NCI-H2107 treated with DMSO at 0.1 percent for 48 hours (cell line): ENCODE results near the gene STK24.

Experiments
- DNase-seq: peaks from one replicate; lab custom pipeline; 2025; ENCODE audit not compliant: unreplicated experiment; lab: John Stamatoyannopoulos, UW

STK24 gene

DNA sequence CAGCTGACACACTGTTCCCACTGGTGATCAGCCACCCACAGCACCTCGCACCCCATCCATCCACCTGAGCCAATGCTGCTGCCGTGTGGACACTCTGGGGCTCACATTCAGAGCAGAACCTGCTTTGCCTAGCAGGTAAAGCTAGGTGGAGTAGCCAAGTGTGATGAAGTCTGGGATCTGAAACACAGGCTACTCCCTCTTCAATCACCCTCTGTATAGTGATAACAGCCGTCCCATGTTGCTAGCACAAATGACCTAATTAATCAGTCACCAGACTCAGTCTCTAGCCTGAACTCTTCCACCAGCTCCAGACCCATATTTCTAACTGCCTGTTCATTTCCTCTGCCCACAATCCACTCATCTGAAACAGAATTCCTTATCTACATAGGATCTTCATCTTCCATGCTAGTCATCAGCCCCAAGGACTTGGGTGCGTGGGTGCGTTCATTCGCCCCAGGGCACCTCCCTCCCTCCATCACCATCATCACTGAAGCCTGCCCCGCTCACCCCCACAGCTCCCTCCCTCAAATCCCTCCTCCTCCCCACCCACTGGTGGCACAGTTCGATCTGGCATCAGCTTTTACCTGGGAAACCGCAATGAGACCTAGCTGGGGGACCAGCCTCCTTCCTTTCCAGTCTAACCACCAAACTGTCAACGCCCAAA is 19.8 kb downstream of the STK24 start:
- DNase-seq = no peak

DNA sequence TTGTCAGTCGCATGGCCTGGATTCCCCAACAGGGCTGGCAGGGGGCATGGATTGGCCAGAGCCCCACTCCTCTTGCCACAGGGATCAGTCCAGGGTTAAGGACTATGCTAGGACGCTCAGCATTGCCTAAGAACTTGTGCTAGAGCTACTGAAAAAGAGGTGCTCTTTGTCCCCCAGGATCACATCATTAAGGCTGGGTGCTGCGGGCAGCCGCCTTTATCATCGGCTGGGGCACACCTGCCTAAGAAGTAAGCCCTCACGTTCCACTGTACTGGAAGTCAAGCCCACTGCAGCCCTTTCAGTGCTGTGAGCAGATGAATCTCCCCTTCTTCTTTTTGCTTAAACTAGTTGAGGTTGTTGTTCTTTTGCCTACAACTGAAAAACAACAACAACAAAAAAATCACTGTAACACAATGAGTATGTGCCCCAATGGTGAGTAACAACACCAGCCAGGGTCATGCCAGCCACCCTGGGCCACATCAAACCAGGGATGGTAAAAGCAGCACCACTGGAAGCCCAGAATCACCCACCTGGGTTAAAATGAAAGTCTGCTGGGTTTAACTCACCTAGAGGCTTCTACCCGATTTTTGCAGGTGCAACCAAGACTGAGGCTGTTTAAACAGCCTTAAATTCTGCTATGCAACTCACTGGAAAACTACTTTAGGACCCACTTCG is 20.6 kb downstream of the STK24 start:
- no peak for DNase-seq

DNA sequence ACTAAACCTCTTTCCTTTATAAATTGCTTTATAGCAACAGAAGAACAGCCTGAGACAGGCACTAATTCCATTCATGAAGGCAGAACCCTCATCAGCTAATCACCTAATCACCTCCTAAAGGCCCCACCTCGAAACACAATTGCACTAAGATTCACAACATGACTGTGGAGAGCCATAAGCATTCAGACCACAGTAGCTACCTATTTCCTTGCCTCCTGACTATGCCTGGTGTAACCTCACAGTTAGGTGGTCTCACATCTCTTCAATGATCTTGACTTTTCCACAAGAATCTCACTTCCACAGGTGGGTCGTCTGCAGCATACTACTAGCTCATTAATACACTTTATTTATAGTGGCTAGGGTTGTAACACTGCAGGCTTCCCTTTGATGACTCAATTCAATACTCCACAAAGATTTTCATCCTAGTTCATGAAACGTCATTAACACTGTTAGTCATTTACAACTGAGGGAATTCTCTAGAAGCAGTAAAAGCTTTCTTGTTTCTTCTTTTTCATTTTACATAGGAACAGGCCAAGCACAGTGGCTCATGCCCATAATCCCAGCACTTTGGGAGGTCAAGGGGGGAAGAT is 27.1 kb downstream of the STK24 start:
- no peak for DNase-seq

DNA sequence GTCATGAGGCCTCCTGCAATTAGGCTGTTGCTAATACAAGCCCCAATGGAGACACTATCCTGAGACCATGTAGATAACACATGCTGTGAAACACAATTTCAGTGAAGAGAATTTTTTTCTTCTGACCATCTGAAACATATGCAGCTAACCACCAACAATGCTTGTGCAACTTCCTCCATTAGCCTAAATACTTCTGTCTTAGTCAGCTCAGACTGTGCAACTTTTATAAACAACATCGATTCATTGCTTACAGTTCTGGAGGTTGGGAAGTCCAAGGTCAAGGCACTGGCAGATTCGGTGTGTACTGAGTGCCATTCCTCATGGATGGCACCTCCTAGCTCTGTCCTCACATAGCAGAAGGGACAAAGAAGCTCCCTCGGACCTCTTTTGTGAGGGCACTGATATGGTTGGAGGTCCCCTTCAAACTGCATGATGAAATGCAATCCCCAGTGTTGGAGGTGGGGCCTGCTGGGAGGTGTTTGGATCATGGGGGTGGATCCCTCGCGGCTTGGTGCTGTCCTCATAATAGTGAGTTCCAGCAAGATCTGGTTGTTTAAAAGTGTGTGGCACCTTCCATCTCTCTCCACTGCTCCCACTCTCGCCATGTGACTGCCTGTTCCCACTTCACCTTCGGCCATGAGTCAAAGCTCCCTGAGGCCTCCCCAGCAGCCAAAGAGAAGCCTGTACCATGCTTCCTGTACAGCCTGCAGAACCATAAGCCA is 27.7 kb downstream of the STK24 start:
- DNase-seq = no peak

DNA sequence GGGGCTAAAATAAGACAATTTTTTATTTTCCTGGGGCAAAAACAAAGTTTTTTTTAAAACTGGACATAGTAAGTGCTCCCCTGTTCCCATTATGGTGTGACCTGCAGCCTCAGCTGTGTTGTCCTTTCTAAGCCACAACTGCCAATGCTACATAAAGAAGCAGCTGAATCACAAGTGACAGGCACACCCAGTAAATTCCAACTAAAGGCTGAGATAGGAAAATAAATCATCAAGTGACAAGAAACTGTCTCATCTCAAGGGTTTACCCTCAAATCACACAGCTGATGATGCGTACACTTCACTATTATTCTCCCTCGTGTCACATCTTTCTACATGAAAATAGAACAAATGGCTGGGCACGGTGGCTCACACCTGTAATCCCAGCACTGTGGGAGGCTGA is 28.7 kb downstream of the STK24 start:
- DNase-seq = no peak

DNA sequence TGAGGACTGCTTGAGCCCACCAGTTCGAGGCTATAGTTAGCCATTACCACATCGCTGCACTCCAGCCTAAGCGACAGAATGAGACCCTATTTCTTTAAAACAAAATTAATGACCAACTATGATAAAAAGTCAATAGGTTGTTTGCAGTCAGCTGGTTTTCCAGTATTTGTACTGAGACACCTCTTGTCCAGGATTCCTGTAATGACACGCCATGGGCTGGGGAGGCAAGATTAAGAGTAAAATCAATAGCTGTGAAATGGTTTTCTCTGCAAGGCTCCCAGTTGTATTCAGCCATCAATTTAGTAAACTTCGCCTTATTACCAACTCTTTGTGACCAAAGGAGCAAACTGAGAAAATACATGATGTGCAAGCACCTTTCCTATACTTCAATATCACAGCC is 29.5 kb downstream of the STK24 start:
- DNase-seq = no peak

DNA sequence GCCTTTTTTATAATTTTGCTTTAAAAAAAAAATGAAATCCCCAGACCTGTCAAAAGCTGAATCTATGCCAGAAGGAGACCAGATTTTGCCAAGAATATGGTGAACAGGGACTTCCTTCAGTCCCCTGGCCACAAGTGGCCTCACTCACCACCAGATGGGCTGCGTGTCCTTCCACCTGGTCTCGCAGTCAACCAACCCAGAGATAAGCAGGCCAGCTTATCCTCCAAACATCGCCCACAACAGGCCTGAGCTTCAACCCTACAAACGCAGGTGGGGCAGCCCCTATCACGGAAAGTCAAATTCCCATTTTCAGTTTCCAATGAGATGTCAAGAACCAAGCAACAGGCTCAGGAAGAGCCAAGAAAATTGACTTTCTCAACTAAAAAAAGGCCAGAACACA is 30.5 kb downstream of the STK24 start:
- DNase-seq = no peak

DNA sequence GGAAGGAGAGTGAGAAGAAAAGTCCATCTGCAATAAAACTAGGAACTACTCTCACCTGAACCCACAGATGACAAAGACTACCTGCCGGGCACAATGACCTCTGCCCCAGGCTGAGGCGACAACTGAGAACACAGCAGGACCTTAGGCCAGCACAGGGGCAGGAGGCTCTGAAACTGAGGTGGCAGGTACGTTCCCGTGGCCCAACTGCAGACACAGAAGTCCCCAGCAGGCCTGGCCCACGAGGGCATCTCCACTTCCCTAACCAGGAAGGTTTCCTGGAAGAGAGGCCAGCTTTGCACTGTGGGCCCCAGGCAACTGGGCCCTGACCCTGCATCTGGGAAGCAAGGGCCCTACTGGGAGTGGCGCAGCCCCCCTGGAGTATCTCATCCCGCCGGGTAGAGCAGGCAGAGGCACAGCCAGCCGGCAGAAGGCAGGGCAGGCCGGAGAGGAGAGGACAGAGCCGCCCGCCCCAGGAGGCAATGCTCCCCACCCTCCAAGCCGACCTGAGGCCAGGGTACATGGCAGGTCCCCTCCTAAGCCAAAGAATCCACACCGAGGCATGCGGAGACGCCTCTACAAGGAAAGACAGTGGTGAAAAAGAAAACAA is 32.7 kb downstream of the STK24 start:
- no peak for DNase-seq

DNA sequence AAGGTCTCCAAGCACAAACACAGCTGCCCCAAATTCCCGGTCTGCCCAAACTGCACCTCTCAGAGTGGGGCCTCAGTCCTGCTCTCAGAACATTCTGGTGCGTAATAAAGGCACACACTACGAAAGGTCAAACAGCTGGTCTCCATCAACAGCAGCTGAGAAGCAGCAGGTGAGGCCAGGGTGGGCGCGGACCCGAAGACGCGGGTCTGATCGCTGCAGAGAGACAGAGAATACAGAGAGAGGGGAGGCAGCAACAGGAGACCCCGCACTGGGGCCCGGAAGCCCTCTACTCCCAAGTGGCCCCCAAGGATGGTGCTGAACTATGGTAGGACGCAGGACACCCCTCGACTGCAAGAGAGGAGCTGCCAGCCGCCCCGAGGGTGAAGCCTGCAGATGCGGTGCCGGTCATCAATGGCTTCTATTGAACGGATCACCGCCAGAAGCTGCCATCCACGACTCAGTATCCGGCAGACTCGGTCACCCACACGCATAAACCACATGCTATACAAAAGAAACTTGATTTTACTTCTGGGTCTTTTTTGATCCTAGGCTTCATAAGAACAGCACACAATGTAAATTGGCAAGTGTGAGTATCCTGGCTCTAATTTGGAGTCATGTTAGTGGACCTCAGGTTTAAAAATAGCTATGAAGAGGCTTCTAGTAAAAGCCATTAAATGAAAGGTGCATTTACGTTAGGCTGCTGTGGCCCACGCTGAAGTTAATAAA is 33.4 kb downstream of the STK24 start:
- no peak for DNase-seq

DNA sequence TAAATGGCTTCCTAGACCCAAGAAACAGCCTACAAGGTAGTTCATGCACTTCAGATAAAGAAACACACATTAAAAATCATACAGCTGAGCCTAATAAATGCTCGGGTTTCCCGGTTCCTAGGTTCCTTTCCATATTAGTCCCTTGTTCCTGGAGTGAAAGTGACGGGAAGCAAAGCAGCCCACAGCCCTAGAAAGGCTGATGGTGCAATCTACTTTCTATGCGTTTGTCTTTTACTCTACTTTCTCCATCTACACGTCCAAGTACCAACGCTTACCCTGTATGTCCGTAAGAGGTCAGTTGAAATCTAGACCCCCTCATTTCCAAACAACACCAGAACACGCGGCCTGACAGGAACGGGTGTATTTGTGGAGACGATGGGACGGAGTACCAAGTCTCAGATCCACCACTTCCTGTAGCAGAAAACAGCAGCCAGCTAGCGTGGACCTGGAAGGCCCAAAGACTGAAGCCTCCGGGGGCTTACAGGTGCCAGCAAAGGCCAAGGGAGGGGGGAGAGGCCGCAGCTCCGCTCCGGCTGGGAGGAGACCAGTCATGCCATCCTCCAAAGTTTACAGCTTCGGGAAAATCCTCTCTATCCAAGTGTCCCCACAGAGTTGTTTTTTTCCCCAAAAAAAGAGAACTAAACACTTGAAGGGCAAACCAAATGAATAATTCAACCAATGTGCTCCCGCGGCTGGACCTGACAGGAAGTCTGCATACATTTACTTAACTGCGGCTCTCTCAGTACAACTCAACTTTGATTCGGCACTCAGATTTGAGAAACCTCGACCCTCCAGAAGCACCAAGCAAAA is 34.1 kb downstream of the STK24 start:
- no peak for DNase-seq

DNA sequence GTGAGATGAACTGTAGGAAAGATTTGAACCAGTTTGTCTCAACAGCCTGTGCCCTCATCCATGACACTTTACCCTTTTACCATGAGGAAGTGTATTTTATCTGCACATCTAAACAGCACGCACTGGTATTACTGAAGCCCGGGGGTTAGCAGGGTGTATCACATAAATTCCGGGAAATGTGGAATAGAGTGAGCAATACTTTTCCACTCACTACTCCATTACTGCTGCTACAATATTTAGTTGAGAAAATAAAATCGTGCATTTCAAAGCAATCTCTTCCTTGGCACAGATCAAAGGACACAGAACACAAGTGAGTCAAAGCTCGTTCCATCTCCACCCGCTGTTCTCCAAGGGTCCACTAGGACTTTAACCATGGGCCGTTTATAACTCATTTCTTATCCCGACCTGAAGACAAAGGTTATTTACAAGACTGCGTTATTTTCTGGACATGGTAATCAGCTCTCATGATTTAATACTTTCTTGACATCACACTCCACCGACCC is 35.2 kb downstream of the STK24 start:
- no peak for DNase-seq

DNA sequence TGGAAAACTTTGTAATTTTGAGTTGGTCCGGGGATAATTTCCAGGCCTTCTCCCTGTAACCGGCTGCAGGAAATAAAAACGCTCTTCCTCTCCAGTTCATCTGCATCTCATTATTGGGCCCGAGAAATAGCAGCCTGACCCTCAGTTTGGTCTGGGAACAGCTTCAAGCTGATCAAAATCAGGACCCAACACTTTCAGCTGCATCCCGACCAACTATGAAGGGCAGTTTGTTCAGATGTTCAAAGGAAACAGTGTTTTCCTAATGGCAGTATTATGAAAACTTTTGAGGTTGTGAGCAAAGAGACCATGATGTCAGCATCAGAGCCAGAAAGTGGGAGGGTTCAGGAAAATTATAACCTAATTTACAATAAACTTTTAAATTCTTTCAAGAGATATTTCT is 35.7 kb downstream of the STK24 start:
- no peak for DNase-seq

DNA sequence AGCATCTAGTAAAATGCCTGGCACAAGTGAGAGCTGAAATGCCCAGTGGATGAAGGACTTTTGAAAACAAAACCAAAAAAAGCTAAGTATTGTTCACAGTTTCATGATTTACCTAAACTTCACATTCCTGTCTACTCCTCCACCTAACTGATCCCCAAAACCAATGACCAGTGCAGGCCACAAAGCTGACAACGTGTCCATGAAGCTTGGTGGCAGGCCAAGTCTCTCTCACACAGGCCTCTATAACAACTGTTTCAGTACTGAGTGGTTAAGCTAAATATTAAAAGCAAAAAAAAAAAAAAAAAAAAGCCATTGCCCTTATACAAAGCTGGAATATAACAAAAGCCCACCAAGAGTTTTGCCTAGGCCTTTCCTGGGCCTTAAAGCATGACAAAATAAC is 36.4 kb downstream of the STK24 start:
- DNase-seq = no peak

DNA sequence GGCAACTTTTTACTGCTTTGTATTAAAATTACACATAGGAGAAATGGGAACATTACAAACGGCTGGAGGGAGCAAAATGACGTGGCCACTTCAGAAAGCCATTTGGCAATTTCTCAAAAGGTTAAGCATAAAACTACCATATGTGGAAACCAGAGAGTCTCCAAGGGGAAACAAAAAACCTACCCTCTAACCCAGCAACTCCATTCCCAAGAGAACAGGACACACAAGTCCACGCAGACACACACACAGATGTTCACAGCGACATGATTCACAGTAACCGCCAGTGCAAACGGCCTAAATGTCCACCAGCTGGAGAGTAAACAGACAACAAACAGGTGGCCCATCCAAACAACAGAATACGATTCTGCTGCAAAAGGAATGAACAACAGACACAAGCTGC is 37.2 kb downstream of the STK24 start:
- no peak for DNase-seq

DNA sequence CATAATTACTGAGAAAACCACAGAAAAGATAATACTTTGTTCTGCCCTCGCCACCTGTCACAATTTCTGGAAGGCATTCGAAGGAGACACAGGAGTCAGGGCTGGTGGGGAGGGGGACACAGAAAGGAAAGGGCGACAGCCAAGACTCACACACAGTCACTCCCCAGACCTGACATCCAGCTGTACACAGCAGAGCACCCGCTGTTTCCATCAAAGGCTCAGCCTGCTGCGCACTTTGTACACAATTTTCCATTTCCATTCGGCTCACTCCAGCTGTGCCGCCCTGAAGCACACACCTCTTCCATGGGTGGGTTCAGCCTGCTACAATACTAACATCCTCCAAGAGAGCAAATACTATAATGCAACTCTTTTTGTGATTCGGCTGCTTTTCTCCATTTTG is 38.0 kb downstream of the STK24 start:
- DNase-seq = no peak

DNA sequence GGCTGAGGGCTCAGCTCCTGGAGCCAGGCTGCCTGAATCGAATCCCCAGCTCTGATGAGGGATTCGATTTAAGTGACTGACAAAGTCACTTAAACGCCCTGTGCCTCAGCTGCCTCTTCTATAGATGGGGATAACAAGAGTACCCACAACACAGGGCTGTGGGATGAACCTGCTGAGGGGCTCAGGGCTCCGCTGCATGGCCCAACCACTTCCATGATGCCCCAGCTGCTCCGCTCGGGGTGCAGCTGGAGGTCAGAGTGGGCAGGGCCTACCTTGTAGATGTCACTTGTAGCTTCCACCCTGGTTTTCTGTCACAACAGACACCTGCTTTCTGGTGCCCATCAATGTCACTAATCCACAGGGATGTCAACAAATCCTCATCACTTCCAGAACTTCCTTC is 39.2 kb downstream of the STK24 start:
- DNase-seq = no peak

DNA sequence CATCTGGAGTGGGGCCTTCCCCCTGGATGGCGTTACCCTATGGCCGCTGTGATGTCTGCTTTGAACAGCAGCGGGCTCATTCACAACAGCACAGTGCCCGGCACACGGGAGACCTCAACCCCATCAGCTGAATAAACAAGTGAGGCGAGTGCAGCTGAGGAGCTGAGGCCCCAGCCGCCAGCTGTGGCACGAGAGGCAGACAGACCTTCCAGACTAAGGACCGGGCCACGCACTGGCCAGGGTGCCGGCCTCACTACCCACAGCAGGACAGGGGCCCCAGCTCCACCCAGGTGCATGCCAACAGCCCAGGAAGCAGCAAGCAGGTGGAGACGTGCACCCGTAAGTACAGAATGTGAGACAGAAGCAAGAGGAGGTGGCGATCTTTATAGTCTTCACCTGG is 39.6 kb downstream of the STK24 start:
- DNase-seq = no peak

DNA sequence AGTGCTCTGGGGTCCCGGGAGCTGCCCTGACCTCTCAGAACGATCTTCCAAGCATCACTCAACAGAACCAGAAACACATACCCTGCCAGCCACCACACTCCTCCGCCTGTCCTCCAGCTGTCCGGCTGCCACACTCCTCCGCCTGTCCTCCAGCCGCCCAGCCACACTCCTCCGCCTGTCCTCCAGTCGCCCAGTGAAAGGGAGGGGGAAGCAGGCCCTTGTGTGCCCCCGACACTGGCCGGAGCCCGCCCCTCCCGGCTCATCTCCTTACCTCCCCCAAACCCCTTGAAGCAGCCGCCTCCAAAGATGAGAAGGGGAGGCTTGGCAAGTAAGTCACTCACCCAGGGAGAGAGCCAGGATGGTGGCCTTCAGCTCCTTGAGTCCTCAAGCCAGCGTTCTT is 40.2 kb downstream of the STK24 start:
- no peak for DNase-seq

DNA sequence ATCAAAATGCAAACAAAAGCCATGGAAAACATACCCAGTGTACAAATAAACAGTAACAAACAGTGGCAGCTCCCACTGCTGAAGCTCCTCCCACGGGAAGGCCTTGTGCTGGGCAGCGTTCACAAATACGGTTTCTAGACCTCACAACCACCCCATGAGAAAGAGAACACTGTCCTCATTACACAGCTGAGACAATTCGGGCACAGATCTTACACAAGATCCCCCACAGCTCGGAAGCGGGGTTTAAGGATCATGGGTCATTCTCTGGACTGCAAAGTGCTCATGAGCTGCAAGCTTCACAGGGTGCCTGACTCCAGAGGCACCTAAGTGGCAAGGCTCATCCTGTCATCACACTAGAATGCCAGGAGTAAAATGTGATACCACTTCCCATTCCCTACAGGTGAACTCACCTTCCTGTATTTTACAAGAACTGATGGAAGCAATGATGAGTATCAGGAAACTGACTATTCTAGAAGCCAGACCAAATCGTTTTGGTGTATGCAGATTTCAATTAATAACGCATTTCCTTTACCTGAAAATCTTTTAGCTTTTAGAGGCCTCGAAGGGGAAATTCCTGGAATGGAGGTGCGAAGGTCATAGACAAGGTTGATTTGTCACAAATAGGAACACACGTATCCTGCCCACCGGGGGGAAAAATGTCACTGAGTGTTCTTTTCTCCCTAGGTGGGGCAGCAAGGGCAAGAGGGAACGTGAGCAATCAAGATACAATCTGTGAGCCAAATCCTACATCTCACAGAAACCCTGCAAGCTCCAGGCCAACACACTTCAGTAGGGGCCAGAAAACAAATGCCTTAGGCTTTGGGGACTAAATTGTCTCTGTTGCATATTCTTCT is 41.2 kb downstream of the STK24 start:
- no peak for DNase-seq
